PC-3 (cell line): ENCODE results near the gene CNTNAP2. TPM values are rescaled to one million over a fixed set of nuclear protein-coding genes. Genes with fewer than 3 reads are reported as not detected.

Source experiments
- ATAC-seq: fragments of 200-7000 bp; cut with Tn5 transposase; 2 replicates; pipeline ENCODE4 v1.9.1; 2020; ENCODE audit warnings: mild to moderate bottlenecking, moderate library complexity
- BruUV-seq: library from RNA; stranded (reverse); fragments of 400-500 nt; replicated peaks from 2 replicates; lab custom pipeline; 2021; lab: Mats Ljungman, UMichigan
- CTCF ChIA-PET: fragments of 300-600 bp; sonication (Branson Sonifier 250); formaldehyde crosslinking; loops from one replicate; lab custom pipeline; 2022; ENCODE audit warnings: antibody characterized with exemption; lab: Charles Lee
- POLR2A ChIA-PET: fragments of 300-600 bp; sonication (Branson Sonifier 250); formaldehyde crosslinking; loops from one replicate; lab custom pipeline; 2022; ENCODE audit warnings: antibody characterized with exemption; ENCODE audit not compliant: unreplicated experiment; lab: Charles Lee
- DNase-seq: peaks from one replicate; pipeline ENCODE4 v3.0.0-alpha.2; 2015
- H2AFZ ChIP-seq: fragments of 300-600 bp; sonication (generic); 2 replicates; pipeline ENCODE4 v1.6.0; 2016; ENCODE audit warnings: antibody characterized with exemption, low read length
- H3F3A ChIP-seq: fragments of 300-600 bp; sonication (generic); one replicate; pipeline ENCODE4 v1.6.0; 2017; ENCODE audit warnings: antibody characterized with exemption, low read length, control low read depth, mild to moderate bottlenecking; ENCODE audit not compliant: unreplicated experiment
- H3K27ac ChIP-seq: fragments of 300-600 bp; sonication (generic); 2 replicates; pipeline ENCODE4 v1.5.1; 2016; ENCODE audit warnings: mild to moderate bottlenecking, low read length
- H3K27me3 ChIP-seq: fragments of 300-600 bp; sonication (generic); 2 replicates; pipeline ENCODE4 v1.6.1; 2016; ENCODE audit warnings: low read length, mixed read lengths
- H3K36me3 ChIP-seq: fragments of 300-600 bp; sonication (generic); 2 replicates; pipeline ENCODE4 v1.6.1; 2016; ENCODE audit warnings: low read depth, mixed run types, low read length, mixed read lengths
- H3K4me1 ChIP-seq: fragments of 300-600 bp; sonication (generic); 2 replicates; pipeline ENCODE4 v1.5.1; 2016; ENCODE audit warnings: low read length; ENCODE audit not compliant: insufficient read depth
- H3K4me2 ChIP-seq: fragments of 300-600 bp; sonication (generic); 2 replicates; pipeline ENCODE4 v1.6.0; 2016; ENCODE audit warnings: low read length
- H3K4me3 ChIP-seq: fragments of 300-600 bp; sonication (generic); 2 replicates; pipeline ENCODE4 v1.5.1; 2016; ENCODE audit warnings: mild to moderate bottlenecking, low read length, mixed read lengths
- H3K79me2 ChIP-seq: fragments of 300-600 bp; sonication (generic); 2 replicates; pipeline ENCODE4 v1.6.1; 2017; ENCODE audit warnings: low read length, mixed read lengths
- H3K9ac ChIP-seq: fragments of 300-600 bp; sonication (generic); 2 replicates; pipeline ENCODE4 v1.6.0; 2016; ENCODE audit warnings: mild to moderate bottlenecking, low read length
- H3K9me2 ChIP-seq: fragments of 300-600 bp; sonication (generic); replicated peaks from 2 replicates; pipeline ENCODE4 v1.6.1; 2016; ENCODE audit warnings: mixed run types, low read length, mixed read lengths
- H3K9me3 ChIP-seq: fragments of 300-600 bp; sonication (generic); 2 replicates; pipeline ENCODE4 v1.6.1; 2016; ENCODE audit warnings: low read length, mixed read lengths
- H4K20me1 ChIP-seq: fragments of 300-600 bp; sonication (generic); 2 replicates; pipeline ENCODE4 v1.6.1; 2016; ENCODE audit warnings: low read length, mixed read lengths
- EZH2 ChIP-seq: fragments of 300-600 bp; sonication (generic); IDR thresholded peaks from one replicate; pipeline ENCODE4 v1.6.1; 2017; ENCODE audit warnings: antibody characterized with exemption, mild to moderate bottlenecking, low read length; ENCODE audit not compliant: unreplicated experiment
- EZH2phosphoT487 ChIP-seq: fragments of 300-600 bp; sonication (generic); IDR thresholded peaks from 2 replicates; pipeline ENCODE4 v1.6.1; 2018; ENCODE audit warnings: mild to moderate bottlenecking, antibody characterized with exemption, low read length, borderline replicate concordance
- intact Hi-C: fragments of 100-400 bp; cut with micrococcal nuclease; formaldehyde crosslinking; loops from 2 replicates; pipeline ENCODE4 v1.9.0; 2023
- total RNA-seq: library from RNA; depleted of rRNA; stranded (reverse); fragments of >200 nt; gene quantifications from 2 replicates; pipeline ENCODE4 v1.2.3, GENCODE V29; 2014
- TF ChIP-seq, protein P1 (sequence below): fragments of 300-600 bp; sonication (generic); conservative IDR thresholded peaks from 2 replicates; pipeline ENCODE4 v1.5.1; 2017; ENCODE audit warnings: antibody characterized with exemption, low read depth, mild to moderate bottlenecking, low read length

CNTNAP2 gene
- total RNA-seq, 1 experiment from 2014 or later = 1.5 TPM

DNA sequence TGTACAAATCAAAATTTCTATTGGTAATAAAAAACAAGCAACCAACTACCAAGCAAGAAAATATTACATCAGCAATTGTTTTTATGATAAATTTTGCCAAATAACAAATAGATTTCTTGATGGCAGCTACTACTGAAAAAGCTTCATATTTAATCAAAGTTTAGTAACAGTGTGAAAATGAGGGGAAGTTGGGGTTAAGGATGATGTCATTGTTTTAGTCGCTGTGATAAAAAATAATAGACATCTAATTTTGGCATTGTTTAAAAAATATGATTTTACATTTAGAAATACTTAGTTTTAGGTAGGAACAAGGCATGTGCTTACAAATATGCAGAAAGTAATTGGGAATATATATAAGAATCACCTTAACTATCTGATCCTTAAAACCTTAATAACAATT lies 145.9 kb downstream of the CNTNAP2 start:
- no peak for ATAC-seq
- Histone ChIP-seq H3K9me2 (no peaks in the 10 kb centered on the region), H3K9me3 (no peaks in the 10 kb centered on the region), H3K4me2 (no peak overlapping the region), H3K27ac (no peak overlapping the region), H3F3A (no peaks in the 10 kb centered on the region), H3K4me3 (no peak overlapping the region), H3K79me2 (no peaks in the 10 kb centered on the region), H3K9ac (no peak overlapping the region), H3K27me3 (no peaks in the 10 kb centered on the region), H2AFZ (no peak overlapping the region), H3K36me3 (no peaks in the 10 kb centered on the region), H3K4me1 (no peaks in the 10 kb centered on the region), H4K20me1 (no peaks in the 10 kb centered on the region)
- DNase-seq = no peak
- intact Hi-C loops = no loop called here
- no TSS peak for BruUV-seq
- CTCF ChIA-PET = no interaction called here
- POLR2A ChIA-PET = no interaction called here
- TF ChIP-seq EZH2phosphoT487 (no peak), EZH2 (no peak)
- TF ChIP-seq, protein P1, sequence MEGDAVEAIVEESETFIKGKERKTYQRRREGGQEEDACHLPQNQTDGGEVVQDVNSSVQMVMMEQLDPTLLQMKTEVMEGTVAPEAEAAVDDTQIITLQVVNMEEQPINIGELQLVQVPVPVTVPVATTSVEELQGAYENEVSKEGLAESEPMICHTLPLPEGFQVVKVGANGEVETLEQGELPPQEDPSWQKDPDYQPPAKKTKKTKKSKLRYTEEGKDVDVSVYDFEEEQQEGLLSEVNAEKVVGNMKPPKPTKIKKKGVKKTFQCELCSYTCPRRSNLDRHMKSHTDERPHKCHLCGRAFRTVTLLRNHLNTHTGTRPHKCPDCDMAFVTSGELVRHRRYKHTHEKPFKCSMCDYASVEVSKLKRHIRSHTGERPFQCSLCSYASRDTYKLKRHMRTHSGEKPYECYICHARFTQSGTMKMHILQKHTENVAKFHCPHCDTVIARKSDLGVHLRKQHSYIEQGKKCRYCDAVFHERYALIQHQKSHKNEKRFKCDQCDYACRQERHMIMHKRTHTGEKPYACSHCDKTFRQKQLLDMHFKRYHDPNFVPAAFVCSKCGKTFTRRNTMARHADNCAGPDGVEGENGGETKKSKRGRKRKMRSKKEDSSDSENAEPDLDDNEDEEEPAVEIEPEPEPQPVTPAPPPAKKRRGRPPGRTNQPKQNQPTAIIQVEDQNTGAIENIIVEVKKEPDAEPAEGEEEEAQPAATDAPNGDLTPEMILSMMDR = no peak

DNA sequence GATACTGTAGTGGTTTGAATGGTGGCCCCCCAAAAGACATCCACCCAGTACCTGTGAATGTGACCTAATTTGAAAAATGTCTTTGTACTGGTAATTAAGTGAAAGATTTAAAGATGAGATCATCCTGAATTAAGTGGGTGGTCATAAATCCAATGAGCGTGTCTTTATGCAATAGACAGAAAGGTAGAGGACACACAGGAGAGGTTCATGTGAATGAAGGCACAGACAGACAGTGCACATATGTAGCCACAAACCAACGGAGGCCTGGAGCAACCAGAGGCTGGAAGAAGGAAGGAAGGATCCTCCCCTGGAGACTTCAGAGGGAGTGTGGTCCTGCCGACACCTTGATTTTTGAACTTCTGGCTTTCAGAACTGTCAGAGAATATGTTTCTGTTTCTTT lies 160.3 kb downstream of the CNTNAP2 start:
- BruUV-seq = no TSS peak
- intact Hi-C loops = no loop called here
- no peak for ATAC-seq

DNA sequence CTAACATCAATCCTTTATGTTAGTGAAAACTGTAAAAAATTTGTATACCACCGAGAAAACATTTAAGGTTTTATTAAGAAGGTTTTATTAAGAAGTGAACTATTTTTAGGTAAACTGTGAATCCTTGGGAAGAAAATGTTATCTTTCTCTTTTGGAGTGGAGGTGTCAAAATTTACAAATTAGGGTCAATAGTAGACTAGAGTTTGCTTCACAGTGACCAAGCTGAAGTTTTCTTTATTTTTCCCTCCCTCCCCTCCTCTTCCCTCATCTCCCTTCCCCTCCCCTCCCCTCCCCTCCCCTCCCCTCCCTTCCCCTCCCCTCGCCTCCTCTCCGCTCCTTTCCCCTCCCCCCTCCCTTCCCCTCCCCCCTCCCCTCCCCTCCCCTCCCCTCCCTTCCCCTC lies 168.8 kb downstream of the CNTNAP2 start:
- BruUV-seq = no TSS peak
- H4K20me1 ChIP-seq = no peaks in the 10 kb centered on the region
- CTCF ChIA-PET = no interaction called here

More for the DNA sequence above, 160.3 kb downstream of the CNTNAP2 start:
- CTCF ChIA-PET = no interaction called here
- Histone ChIP-seq H3K27me3 (no peaks in the 10 kb centered on the region), H3K27ac (no peak overlapping the region), H3K4me1 (no peaks in the 10 kb centered on the region), H3K4me2 (no peak overlapping the region), H4K20me1 (no peaks in the 10 kb centered on the region), H3K9me3 (no peaks in the 10 kb centered on the region), H3K36me3 (no peaks in the 10 kb centered on the region), H3K9ac (no peak overlapping the region), H3K9me2 (no peaks in the 10 kb centered on the region), H3K4me3 (no peak overlapping the region), H2AFZ (no peak overlapping the region), H3F3A (no peaks in the 10 kb centered on the region), H3K79me2 (no peaks in the 10 kb centered on the region)
- TF ChIP-seq, protein P1 = no peak
- no peak for TF ChIP-seq EZH2
- no peak for TF ChIP-seq EZH2phosphoT487
- POLR2A ChIA-PET = no interaction called here
- DNase-seq = no peak

More for the DNA sequence above, 168.8 kb downstream of the CNTNAP2 start:
- intact Hi-C loops = no loop called here
- no peaks in the 10 kb centered on the region for H3F3A ChIP-seq
- no peak overlapping the region for H2AFZ ChIP-seq
- TF ChIP-seq EZH2 = no peak
- TF ChIP-seq, protein P1 = no peak
- TF ChIP-seq EZH2phosphoT487 = no peak
- no peak for ATAC-seq
- H3K27me3 ChIP-seq = no peaks in the 10 kb centered on the region
- H3K36me3 ChIP-seq = no peaks in the 10 kb centered on the region
- no peak for DNase-seq
- H3K9me2 ChIP-seq = no peaks in the 10 kb centered on the region
- H3K27ac ChIP-seq = no peak overlapping the region
- no peaks in the 10 kb centered on the region for H3K4me1 ChIP-seq
- no peak overlapping the region for H3K4me3 ChIP-seq
- POLR2A ChIA-PET = no interaction called here
- H3K4me2 ChIP-seq = no peak overlapping the region
- no peak overlapping the region for H3K9ac ChIP-seq
- no peaks in the 10 kb centered on the region for H3K79me2 ChIP-seq
- no peaks in the 10 kb centered on the region for H3K9me3 ChIP-seq
